Iris pigment epithelial cell (primary cell): ENCODE results near the gene ST6GAL1.
"Not testable (repeated sequence)": the region's sequence is repeated elsewhere in the genome, so short reads cannot be mapped to it uniquely, and the experiment has no call there.

Experiments used
- DNase-seq: peaks from one replicate; pipeline ENCODE4 v3.0.0-alpha.2; 2011; ENCODE audit warnings: low read depth

Gene ST6GAL1, protein sequence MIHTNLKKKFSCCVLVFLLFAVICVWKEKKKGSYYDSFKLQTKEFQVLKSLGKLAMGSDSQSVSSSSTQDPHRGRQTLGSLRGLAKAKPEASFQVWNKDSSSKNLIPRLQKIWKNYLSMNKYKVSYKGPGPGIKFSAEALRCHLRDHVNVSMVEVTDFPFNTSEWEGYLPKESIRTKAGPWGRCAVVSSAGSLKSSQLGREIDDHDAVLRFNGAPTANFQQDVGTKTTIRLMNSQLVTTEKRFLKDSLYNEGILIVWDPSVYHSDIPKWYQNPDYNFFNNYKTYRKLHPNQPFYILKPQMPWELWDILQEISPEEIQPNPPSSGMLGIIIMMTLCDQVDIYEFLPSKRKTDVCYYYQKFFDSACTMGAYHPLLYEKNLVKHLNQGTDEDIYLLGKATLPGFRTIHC

GRCh38 chr3:186930143-186930640 lies at the start of gene ST6GAL1:
Gene ST6GAL1, plus strand, starts transcription at chr3:186930526. Its CDS starts 112,178 bp downstream, at chr3:187042704.
- peak; percentile 67 for DNase-seq

GRCh38 chr3:186882150-186882524 lies 48.2 kb upstream of the ST6GAL1 start:
- DNase-seq: no peak

- peak; percentile 89 for DNase-seq
Measured at GRCh38 chr3:186882881-186883685, 47.2 kb upstream of the ST6GAL1 start.

DNA sequence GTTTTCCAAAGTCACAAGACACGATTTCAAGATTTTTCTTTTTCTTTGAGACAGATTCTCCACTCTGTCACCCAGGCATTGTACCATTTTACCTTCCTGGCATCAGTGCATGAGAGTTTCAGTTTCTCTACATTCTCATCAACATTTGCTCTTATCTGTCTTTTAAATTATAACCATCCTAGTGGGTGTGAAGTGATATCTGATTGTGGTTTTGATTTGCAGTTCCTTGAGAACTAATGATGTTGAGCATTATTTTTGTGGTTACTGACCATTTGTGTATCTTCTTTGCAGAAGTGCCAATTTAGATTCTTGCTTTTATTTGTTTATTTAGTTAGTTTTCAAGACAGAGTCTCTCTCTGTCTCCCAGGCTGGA lies 46.7 kb upstream of the ST6GAL1 start:
- DNase-seq: no peak

DNA sequence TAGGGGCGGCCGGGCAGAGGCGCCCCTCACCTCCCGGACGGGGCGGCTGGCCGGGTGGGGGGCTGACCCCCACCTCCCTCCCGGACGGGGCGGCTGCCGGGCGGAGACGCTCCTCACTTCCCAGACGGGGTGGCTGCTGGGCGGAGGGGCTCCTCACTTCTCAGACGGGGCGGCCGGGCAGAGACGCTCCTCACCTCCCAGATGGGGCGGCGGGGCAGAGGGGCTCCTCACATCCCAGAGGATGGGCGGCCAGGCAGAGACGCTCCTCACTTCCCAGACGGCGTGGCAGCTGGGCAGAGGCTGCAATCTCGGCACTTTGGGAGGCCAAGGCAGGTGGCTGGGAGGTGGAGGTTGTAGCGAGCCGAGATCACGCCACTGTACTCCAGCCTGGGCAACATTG lies 45.5 kb upstream of the ST6GAL1 start:
- DNase-seq: not testable (repeated sequence)

GRCh38 chr3:186886202-186886981 lies 43.9 kb upstream of the ST6GAL1 start:
- DNase-seq: no peak

DNA sequence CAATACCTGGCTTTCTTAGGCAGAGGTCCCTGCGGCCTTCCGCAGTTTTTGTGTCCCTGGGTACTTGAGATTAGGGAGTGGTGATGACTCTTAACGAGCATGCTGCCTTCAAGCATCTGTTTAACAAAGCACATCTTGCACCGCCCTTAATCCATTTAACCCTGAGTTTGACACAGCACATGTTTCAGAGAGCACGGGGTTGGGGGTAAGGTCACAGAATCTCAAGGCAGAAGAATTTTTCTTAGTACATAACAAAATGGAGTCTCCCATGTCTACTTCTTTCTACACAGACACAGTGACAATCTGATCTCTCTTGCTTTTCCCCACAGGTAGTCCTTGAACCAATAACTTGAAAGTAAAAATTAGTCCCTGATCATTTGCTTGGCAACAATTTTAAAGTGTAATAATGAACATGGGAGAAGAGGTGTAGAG lies 42.8 kb upstream of the ST6GAL1 start:
- not testable (repeated sequence) for DNase-seq

GRCh38 chr3:186888569-186888968 lies 41.8 kb upstream of the ST6GAL1 start:
- DNase-seq: no peak

DNA sequence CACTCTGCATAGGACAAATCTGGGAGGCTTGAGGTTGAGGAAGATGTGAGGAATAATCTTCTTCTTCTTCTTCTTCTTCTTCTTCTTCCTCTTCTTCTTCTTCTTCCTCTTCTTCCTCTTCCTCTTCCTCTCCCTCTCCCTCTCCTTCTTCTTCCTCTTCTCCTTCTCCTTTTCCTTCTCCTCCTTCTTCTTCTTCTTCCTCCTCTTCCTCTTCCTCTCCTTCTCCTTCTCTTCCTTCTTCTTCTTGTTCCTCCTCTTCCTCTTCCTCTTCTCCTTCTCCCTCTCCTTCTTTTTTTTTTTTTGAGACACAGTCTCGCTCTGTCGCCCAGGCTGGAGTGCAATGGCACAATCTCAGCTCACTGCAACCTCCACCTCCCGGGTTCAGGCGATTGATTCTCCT lies 40.6 kb upstream of the ST6GAL1 start:
- not testable (repeated sequence) for DNase-seq

- no peak for DNase-seq
Measured at GRCh38 chr3:186890911-186891310, 39.4 kb upstream of the ST6GAL1 start.

DNA sequence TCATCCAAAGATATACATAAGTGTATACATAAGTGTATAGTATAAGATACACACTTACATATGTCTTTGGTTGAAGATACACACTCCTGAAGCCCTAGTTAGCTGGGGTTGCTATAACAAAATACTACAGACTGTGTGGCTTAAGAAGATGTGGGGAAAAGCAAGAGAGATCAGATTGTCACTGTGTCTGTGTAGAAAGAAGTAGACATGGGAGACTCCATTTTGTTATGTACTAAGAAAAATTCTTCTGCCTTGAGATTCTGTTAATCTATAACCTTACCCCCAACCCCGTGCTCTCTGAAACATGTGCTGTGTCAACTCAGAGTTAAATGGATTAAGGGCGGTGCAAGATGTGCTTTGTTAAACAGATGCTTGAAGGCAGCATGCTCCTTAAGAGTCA lies 37.3 kb upstream of the ST6GAL1 start:
- not testable (repeated sequence) for DNase-seq

DNA sequence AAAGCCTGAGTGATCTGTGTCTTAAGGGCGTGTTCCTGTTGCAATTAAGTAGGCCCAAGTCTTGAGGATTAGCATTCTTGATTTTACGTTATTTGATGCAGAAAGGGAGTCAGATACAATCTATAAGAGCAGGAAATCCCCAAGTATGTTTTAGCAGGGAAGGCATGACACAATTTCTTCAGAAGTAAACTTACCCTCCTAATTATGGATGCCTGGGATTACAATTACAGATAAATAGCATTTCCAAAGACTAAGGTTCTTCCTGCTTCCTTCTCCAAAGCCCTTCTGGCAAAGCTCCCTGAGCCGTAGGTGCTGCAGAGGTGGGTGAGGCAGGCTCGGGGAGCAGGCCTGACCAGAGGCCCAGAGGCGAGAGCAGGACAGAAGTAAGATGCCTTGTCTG lies 34.9 kb upstream of the ST6GAL1 start:
- no peak for DNase-seq

- DNase-seq: no peak
Measured at GRCh38 chr3:186896006-186896405, 34.3 kb upstream of the ST6GAL1 start.

DNA sequence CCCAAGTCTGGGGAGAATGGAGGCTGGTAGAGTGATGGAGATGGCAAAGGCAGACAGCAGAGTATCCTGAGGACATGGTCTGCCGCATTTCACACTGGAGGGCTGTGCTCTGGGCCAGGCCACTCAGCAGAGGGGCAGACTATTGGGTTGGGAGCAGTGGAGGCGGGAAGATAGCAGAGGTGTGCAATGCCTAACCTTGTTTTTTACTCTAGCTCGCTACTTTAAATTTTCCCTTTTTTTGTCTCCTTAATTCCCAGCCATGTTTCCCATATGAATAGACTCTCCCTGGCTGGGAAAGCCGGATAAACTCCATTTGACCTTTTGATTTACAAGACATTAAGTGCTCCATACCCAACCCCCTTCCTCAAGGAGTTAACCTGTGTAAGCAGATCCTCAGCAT lies 33.5 kb upstream of the ST6GAL1 start:
- no peak for DNase-seq

DNA sequence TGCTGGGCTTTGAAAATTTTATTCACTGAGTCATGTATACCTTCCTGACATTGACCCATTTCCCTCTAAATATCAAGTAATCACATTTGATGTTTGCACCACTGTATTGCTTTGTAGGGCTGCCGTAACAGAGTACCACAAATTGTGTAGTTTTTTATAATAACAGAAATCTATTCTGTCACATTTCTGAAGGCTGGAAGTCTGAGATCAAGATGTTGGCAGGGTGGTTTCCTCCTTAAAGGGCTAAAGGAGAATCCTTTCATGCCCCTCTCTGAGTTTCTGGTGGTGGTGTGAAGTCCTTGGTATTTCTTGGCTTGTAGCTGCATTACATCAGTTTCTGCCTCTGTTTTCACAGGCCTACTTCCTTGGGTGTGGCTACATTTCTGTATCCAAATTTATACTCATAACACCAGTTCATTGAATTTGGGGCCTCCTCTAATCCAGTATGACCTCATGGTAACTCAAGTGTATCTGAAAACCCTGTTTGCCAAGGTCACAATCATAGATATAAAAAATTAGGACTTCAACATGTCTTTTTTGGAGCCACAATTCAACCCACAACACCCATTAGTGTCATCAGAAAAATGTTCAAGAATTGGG lies 29.1 kb upstream of the ST6GAL1 start:
- peak; percentile 17 for DNase-seq

GRCh38 chr3:186902154-186902553 lies 28.2 kb upstream of the ST6GAL1 start:
- DNase-seq: peak; percentile 55

DNA sequence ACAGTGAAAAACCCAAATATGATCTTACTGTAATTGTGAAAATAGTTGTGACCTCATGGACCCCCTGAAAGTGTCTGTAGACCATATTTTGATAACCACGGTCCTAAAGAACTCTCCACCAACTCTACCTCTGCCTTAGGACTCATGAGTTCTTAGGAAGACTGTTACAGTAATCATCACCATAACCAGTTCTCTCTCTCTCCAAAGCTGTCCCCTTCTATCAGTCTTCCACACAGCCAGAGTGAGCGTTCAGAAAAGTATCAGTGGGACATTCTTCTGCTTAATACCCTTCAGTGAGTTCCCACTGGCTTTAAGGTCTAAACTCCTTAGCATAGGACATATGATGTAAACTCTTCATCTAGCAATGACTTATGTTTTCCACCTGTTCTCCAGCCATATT lies 27.6 kb upstream of the ST6GAL1 start:
- no peak for DNase-seq

- not testable (repeated sequence) for DNase-seq
Measured at GRCh38 chr3:186903676-186904075, 26.6 kb upstream of the ST6GAL1 start.

GRCh38 chr3:186907075-186907474 lies 23.3 kb upstream of the ST6GAL1 start:
- DNase-seq: not testable (repeated sequence)

GRCh38 chr3:186909078-186909853 lies 21.1 kb upstream of the ST6GAL1 start:
- no peak for DNase-seq
